IMR-90 (cell line): ENCODE data around the gene ZNF23. TPM values are rescaled to one million over a fixed set of nuclear protein-coding genes. Genes with fewer than 3 reads are reported as not detected.

ENCODE experiments used
- ATAC-seq: fragments of 200-7000 bp; cut with Tn5 transposase; 2 replicates; pipeline ENCODE4 v1.9.1; 2020; ENCODE audit warnings: low read depth, mild to moderate bottlenecking, moderate library complexity
- BruUV-seq: library from RNA; stranded (reverse); fragments of 400-500 nt; replicated peaks from 2 replicates; lab custom pipeline; 2021; lab: Mats Ljungman, UMichigan
- CTCF ChIA-PET: fragments of 300-600 bp; formaldehyde crosslinking; extraction: SDS; loops from one replicate; lab custom pipeline; 2021; ENCODE audit warnings: antibody characterized with exemption; lab: Yijun Ruan, JAX
- POLR2A ChIA-PET: fragments of 300-600 bp; sonication (Branson Sonifier 250); formaldehyde crosslinking; loops from one replicate; lab custom pipeline; 2022; ENCODE audit warnings: antibody characterized with exemption; ENCODE audit not compliant: unreplicated experiment; lab: Charles Lee
- DNase-seq: peaks from one replicate; pipeline ENCODE4 v3.0.0; 2013
- H2AFZ ChIP-seq: replicated peaks from 2 replicates; pipeline ENCODE3; 2013; ENCODE audit warnings: low read length, mild to moderate bottlenecking; ENCODE audit not compliant: poor library complexity
- H2AK5ac ChIP-seq: 2 replicates; pipeline ENCODE4 v1.6.1; 2013; ENCODE audit warnings: low read depth, low read length, inconsistent platforms
- H2AK9ac ChIP-seq: replicated peaks from 2 replicates; pipeline ENCODE3; 2013; ENCODE audit warnings: mild to moderate bottlenecking, low read depth, low read length, moderate library complexity; ENCODE audit not compliant: poor library complexity
- H2BK120ac ChIP-seq: 2 replicates; pipeline ENCODE4 v1.6.1; 2013; ENCODE audit warnings: low read depth, low read length, inconsistent platforms
- H2BK15ac ChIP-seq: 3 replicates; pipeline ENCODE4 v1.6.1; 2013; ENCODE audit warnings: low read depth, low read length, inconsistent platforms
- H2BK20ac ChIP-seq: 2 replicates; pipeline ENCODE4 v1.6.1; 2013; ENCODE audit warnings: low read depth, mild to moderate bottlenecking, inconsistent platforms, low read length, moderate library complexity
- H2BK5ac ChIP-seq: 2 replicates; pipeline ENCODE4 v1.6.1; 2013; ENCODE audit warnings: mild to moderate bottlenecking, low read depth, low read length, inconsistent platforms; ENCODE audit not compliant: poor library complexity, severe bottlenecking
- H3K14ac ChIP-seq: replicated peaks from 2 replicates; pipeline ENCODE4 v1.6.1; 2013; ENCODE audit warnings: low read depth, low read length, inconsistent platforms
- H3K18ac ChIP-seq: 2 replicates; pipeline ENCODE4 v1.6.1; 2013; ENCODE audit warnings: low read depth, low read length, control low read depth
- H3K23ac ChIP-seq: 2 replicates; pipeline ENCODE4 v1.6.1; 2013; ENCODE audit warnings: low read depth, low read length, inconsistent platforms
- H3K27ac ChIP-seq: 2 replicates; pipeline ENCODE4 v1.5.1; 2013; ENCODE audit warnings: mild to moderate bottlenecking, control low read depth, low read length; ENCODE audit not compliant: insufficient read depth
- H3K27me3 ChIP-seq: 2 replicates; pipeline ENCODE4 v1.6.1; 2013; ENCODE audit warnings: low read length; ENCODE audit not compliant: control insufficient read depth, insufficient read depth
- H3K36me3 ChIP-seq: 2 replicates; pipeline ENCODE4 v1.6.1; 2013; ENCODE audit warnings: low read length, mixed read lengths; ENCODE audit not compliant: control insufficient read depth, insufficient read depth
- H3K4ac ChIP-seq: 2 replicates; pipeline ENCODE4 v1.6.1; 2013; ENCODE audit warnings: low read depth, low read length, inconsistent platforms
- H3K4me1 ChIP-seq: 2 replicates; pipeline ENCODE4 v1.6.1; 2013; ENCODE audit warnings: low read length, mixed read lengths; ENCODE audit not compliant: control insufficient read depth, insufficient read depth
- H3K4me2 ChIP-seq: 2 replicates; pipeline ENCODE4 v1.6.1; 2013; ENCODE audit warnings: low read depth, mild to moderate bottlenecking, control low read depth, low read length, moderate library complexity
- H3K4me3 ChIP-seq: 2 replicates; pipeline ENCODE4 v1.5.1; 2013; ENCODE audit warnings: low read depth, mild to moderate bottlenecking, control low read depth, low read length, moderate library complexity; ENCODE audit not compliant: insufficient read depth
- H3K56ac ChIP-seq: 2 replicates; pipeline ENCODE4 v1.6.1; 2013; ENCODE audit warnings: low read length, inconsistent platforms; ENCODE audit not compliant: insufficient read depth; ENCODE audit errors: extremely low read depth
- H3K79me1 ChIP-seq, 2 experiments: 2 replicates each; pipeline ENCODE4 v1.6.1; 2013; ENCODE audit warnings: low read length in 2 of 2, inconsistent platforms in 1 of 2, low read depth in 1 of 2
- H3K9ac ChIP-seq: 2 replicates; pipeline ENCODE4 v1.6.1; 2013; ENCODE audit warnings: low read depth, low read length, control low read depth
- H3K9me1 ChIP-seq: 2 replicates; pipeline ENCODE4 v1.6.1; 2013; ENCODE audit warnings: low read length, inconsistent platforms; ENCODE audit not compliant: insufficient read depth
- H3K9me3 ChIP-seq: 2 replicates; pipeline ENCODE4 v1.6.1; 2013; ENCODE audit warnings: low read length; ENCODE audit not compliant: control insufficient read depth, insufficient read depth
- H4K20me1 ChIP-seq: 2 replicates; pipeline ENCODE4 v1.6.1; 2013; ENCODE audit warnings: low read length, inconsistent platforms; ENCODE audit not compliant: insufficient read depth
- H4K5ac ChIP-seq: 2 replicates; pipeline ENCODE4 v1.6.1; 2013; ENCODE audit warnings: mild to moderate bottlenecking, low read depth, low read length, control low read depth
- H4K8ac ChIP-seq, 2 experiments: 2 replicates each; pipeline ENCODE4 v1.6.1; 2013; ENCODE audit warnings: low read depth in 2 of 2, low read length in 2 of 2, control low read depth in 1 of 2, inconsistent platforms in 1 of 2
- H4K91ac ChIP-seq: 2 replicates; pipeline ENCODE4 v1.6.1; 2013; ENCODE audit warnings: low read depth, low read length, inconsistent platforms; ENCODE audit not compliant: insufficient read depth
- CEBPB ChIP-seq: IDR thresholded peaks from 2 replicates; pipeline ENCODE4 v1.6.1; 2012; ENCODE audit warnings: low read depth, low read length, improper control_type of control experiment
- RFX5 ChIP-seq: IDR thresholded peaks from 2 replicates; pipeline ENCODE4 v1.8.0; 2012; ENCODE audit warnings: low read depth, mild to moderate bottlenecking, low read length, moderate library complexity
- WGBS, 2 experiments: methylation state at CpG; one replicate each; pipeline versions ENCODE4 v1.1.5 to v1.1.7; 2013; ENCODE audit warnings: missing lambda C conversion rate in 2 of 2; ENCODE audit not compliant: insufficient read length in 1 of 2; ENCODE audit errors: extremely low coverage in 2 of 2; 5-methylcytosine and 5-hydroxymethylcytosine counted together
- dilution Hi-C: fragments of 300-500 bp; cut with HindIII; formaldehyde crosslinking; loops from one replicate; pipeline ENCODE4 v1.14.3; 2018; ENCODE audit warnings: low sequenced_read_pairs; ENCODE audit not compliant: unreplicated experiment
- in situ Hi-C: fragments of 300-500 bp; cut with MboI; formaldehyde crosslinking; loops from 3 replicates; pipeline ENCODE4 v1.14.3; 2019; ENCODE audit warnings: low sequenced_read_pairs, inconsistent platforms, mixed read lengths
- intact Hi-C: fragments of 100-400 bp; cut with micrococcal nuclease; formaldehyde crosslinking; loops from 2 replicates; pipeline ENCODE4 v1.10.0; 2022
- polyA plus RNA-seq, 3 experiments: library from polyadenylated mRNA; depleted of rRNA; stranded (reverse); fragments of >200 nt; gene quantifications; 2 replicates each; pipeline ENCODE4 v1.2.3, GENCODE V29; 2012; ENCODE audit warnings: low replicate concordance in 1 of 3
- total RNA-seq: library from RNA; depleted of rRNA; stranded (reverse); fragments of >200 nt; gene quantifications from 2 replicates; pipeline ENCODE4 v1.2.3, GENCODE V29; 2012

ZNF23 gene
- total and polyA plus RNA-seq, 2 of the 4 experiments (the other 2 are of a cell fraction) = 7.5 to 8.8 TPM

DNA sequence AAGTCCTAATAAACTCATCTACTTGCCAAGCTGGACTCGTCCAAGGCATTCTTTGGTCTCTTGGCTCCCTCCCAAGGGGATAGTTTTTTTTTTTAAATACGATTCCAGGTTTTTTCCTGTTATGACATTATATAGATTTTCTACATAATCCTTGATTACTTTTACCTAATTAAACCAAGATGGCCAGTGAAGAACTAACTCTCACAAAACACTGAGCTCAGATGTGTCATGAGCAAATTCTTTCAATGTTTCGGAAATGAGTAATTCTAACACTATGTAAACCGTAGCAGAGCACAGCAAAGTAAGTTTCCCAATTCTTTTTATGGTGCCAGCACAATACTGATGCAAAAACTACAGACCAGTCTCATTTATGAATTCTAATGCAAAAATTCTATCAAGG is 1.8 kb downstream of the ZNF23 start:
- ChIA-PET CTCF (interaction anchor here (0.7 to 1.4 kb wide), 3 partner anchors 34 to 39 kb away, joined by 3 to 5 read pairs (median 3); no protein-coding TSS in a partner anchor), POLR2A (interaction anchor here (0.6 kb wide), 1 partner anchor 786 kb away, joined by 3 read pairs; no protein-coding TSS in a partner anchor)
- Histone ChIP-seq H2BK120ac (peak overlapping the region; percentile 69; the same call in 1 of the 2 replicates), H3K14ac (peak overlapping the region; percentile 49; the same call in 1 of the 2 replicates), H2AFZ (no peak overlapping the region), H2BK15ac (peak overlapping the region; percentile 27; the same call in 2 of the 3 replicates), H4K91ac (no peak overlapping the region), H3K27me3 (no peaks in the 10 kb centered on the region), H3K56ac (peak overlapping the region; percentile 42; the same call in 1 of the 2 replicates), H3K4me3 (peak overlapping the region; percentile 11; the same call in 1 of the 2 replicates), H3K27ac (peak overlapping the region; percentile 56), H3K79me1 (peaks cover 16 to 50% of the 10 kb centered on the region in 2 experiments), H4K5ac (no peak overlapping the region), H2BK5ac (peak overlapping the region; percentile 92), H3K9me1 (0 out of 2 replicates have a peak, but pooled peaks cover 3% of the 10 kb centered on the region), H3K4me1 (peaks cover 6% of the 10 kb centered on the region), H3K4ac (peak overlapping the region; percentile 87), H3K36me3 (peaks cover 15% of the 10 kb centered on the region), H3K4me2 (peak overlapping the region; percentile 83; the same call in 1 of the 2 replicates), H4K20me1 (peaks cover 4% of the 10 kb centered on the region; the same call in 1 of the 2 replicates), H2BK20ac (peak overlapping the region; percentile 85; the same call in 1 of the 2 replicates), H2AK9ac (peak overlapping the region; percentile 31), H3K18ac (peak overlapping the region; percentile 48; the same call in 1 of the 2 replicates), H4K8ac (peak overlapping the region in 1 of 2 experiments; percentile 79; a peak in 2 of 4 replicates), H2AK5ac (peak overlapping the region; percentile 77; the same call in 1 of the 2 replicates), H3K9ac (no peak overlapping the region), H3K23ac (no peak overlapping the region), H3K9me3 (no peaks in the 10 kb centered on the region)
- dilution Hi-C loops (no loop called here), in situ Hi-C loops (no loop called here), intact Hi-C loops (no loop called here)
- WGBS, 2 experiments = no CpG with 5 or more reads among the region's 4 CpGs
- ATAC-seq (peak; percentile 58), DNase-seq (peak; percentile 88)
- BruUV-seq = no TSS peak
- TF ChIP-seq CEBPB (peak; percentile 83), RFX5 (no peak)
